Testis (tissue), 2 donors: ENCODE data around the gene GSTM1.

Experiments
- CTCF ChIP-seq, 3 experiments: fragments of 450-650 bp in 2 of 3; fragments of 200-600 bp in 1 of 3; sonication (generic) in 1 of 3; IDR thresholded peaks; one replicate each; pipeline ENCODE4 v1.5.1; 2016 to 2019; ENCODE audit warnings: antibody characterized with exemption in 3 of 3, mild to moderate bottlenecking in 2 of 3, moderate library complexity in 1 of 3
- POLR2A ChIP-seq: fragments of 450-650 bp; IDR thresholded peaks from one replicate; pipeline ENCODE4 v1.6.1; 2017; ENCODE audit warnings: antibody characterized with exemption, mild to moderate bottlenecking, moderate library complexity

- no peak for TF ChIP-seq CTCF (IDR thresholded peaks at IDR 0.05)
- no peak for TF ChIP-seq POLR2A
Measured at GRCh38 chr1:109733236-109733870, 45.7 kb downstream of the GSTM1 start.
